IMR-90 (cell line): ENCODE data around the gene RYR2. TPM values are rescaled to one million over a fixed set of nuclear protein-coding genes. Genes with fewer than 3 reads are reported as not detected.

Source experiments
- ATAC-seq: fragments of 200-7000 bp; cut with Tn5 transposase; 2 replicates; pipeline ENCODE4 v1.9.1; 2020; ENCODE audit warnings: low read depth, mild to moderate bottlenecking, moderate library complexity
- BruUV-seq: library from RNA; stranded (reverse); fragments of 400-500 nt; replicated peaks from 2 replicates; lab custom pipeline; 2021; lab: Mats Ljungman, UMichigan
- CTCF ChIA-PET: fragments of 300-600 bp; formaldehyde crosslinking; extraction: SDS; loops from one replicate; lab custom pipeline; 2021; ENCODE audit warnings: antibody characterized with exemption; lab: Yijun Ruan, JAX
- POLR2A ChIA-PET: fragments of 300-600 bp; sonication (Branson Sonifier 250); formaldehyde crosslinking; loops from one replicate; lab custom pipeline; 2022; ENCODE audit warnings: antibody characterized with exemption; ENCODE audit not compliant: unreplicated experiment; lab: Charles Lee
- DNase-seq: peaks from one replicate; pipeline ENCODE4 v3.0.0; 2013
- H2AFZ ChIP-seq: replicated peaks from 2 replicates; pipeline ENCODE3; 2013; ENCODE audit warnings: low read length, mild to moderate bottlenecking; ENCODE audit not compliant: poor library complexity
- H2AK5ac ChIP-seq: 2 replicates; pipeline ENCODE4 v1.6.1; 2013; ENCODE audit warnings: low read depth, low read length, inconsistent platforms
- H2AK9ac ChIP-seq: replicated peaks from 2 replicates; pipeline ENCODE3; 2013; ENCODE audit warnings: mild to moderate bottlenecking, low read depth, low read length, moderate library complexity; ENCODE audit not compliant: poor library complexity
- H2BK120ac ChIP-seq: 2 replicates; pipeline ENCODE4 v1.6.1; 2013; ENCODE audit warnings: low read depth, low read length, inconsistent platforms
- H2BK15ac ChIP-seq: 3 replicates; pipeline ENCODE4 v1.6.1; 2013; ENCODE audit warnings: low read depth, low read length, inconsistent platforms
- H2BK20ac ChIP-seq: 2 replicates; pipeline ENCODE4 v1.6.1; 2013; ENCODE audit warnings: low read depth, mild to moderate bottlenecking, inconsistent platforms, low read length, moderate library complexity
- H2BK5ac ChIP-seq: 2 replicates; pipeline ENCODE4 v1.6.1; 2013; ENCODE audit warnings: mild to moderate bottlenecking, low read depth, low read length, inconsistent platforms; ENCODE audit not compliant: poor library complexity, severe bottlenecking
- H3K14ac ChIP-seq: replicated peaks from 2 replicates; pipeline ENCODE4 v1.6.1; 2013; ENCODE audit warnings: low read depth, low read length, inconsistent platforms
- H3K18ac ChIP-seq: 2 replicates; pipeline ENCODE4 v1.6.1; 2013; ENCODE audit warnings: low read depth, low read length, control low read depth
- H3K23ac ChIP-seq: 2 replicates; pipeline ENCODE4 v1.6.1; 2013; ENCODE audit warnings: low read depth, low read length, inconsistent platforms
- H3K27ac ChIP-seq: 2 replicates; pipeline ENCODE4 v1.5.1; 2013; ENCODE audit warnings: mild to moderate bottlenecking, control low read depth, low read length; ENCODE audit not compliant: insufficient read depth
- H3K27me3 ChIP-seq: 2 replicates; pipeline ENCODE4 v1.6.1; 2013; ENCODE audit warnings: low read length; ENCODE audit not compliant: control insufficient read depth, insufficient read depth
- H3K36me3 ChIP-seq: 2 replicates; pipeline ENCODE4 v1.6.1; 2013; ENCODE audit warnings: low read length, mixed read lengths; ENCODE audit not compliant: control insufficient read depth, insufficient read depth
- H3K4ac ChIP-seq: 2 replicates; pipeline ENCODE4 v1.6.1; 2013; ENCODE audit warnings: low read depth, low read length, inconsistent platforms
- H3K4me1 ChIP-seq: 2 replicates; pipeline ENCODE4 v1.6.1; 2013; ENCODE audit warnings: low read length, mixed read lengths; ENCODE audit not compliant: control insufficient read depth, insufficient read depth
- H3K4me2 ChIP-seq: 2 replicates; pipeline ENCODE4 v1.6.1; 2013; ENCODE audit warnings: low read depth, mild to moderate bottlenecking, control low read depth, low read length, moderate library complexity
- H3K4me3 ChIP-seq: 2 replicates; pipeline ENCODE4 v1.5.1; 2013; ENCODE audit warnings: low read depth, mild to moderate bottlenecking, control low read depth, low read length, moderate library complexity; ENCODE audit not compliant: insufficient read depth
- H3K56ac ChIP-seq: 2 replicates; pipeline ENCODE4 v1.6.1; 2013; ENCODE audit warnings: low read length, inconsistent platforms; ENCODE audit not compliant: insufficient read depth; ENCODE audit errors: extremely low read depth
- H3K79me1 ChIP-seq, 2 experiments: 2 replicates each; pipeline ENCODE4 v1.6.1; 2013; ENCODE audit warnings: low read length in 2 of 2, inconsistent platforms in 1 of 2, low read depth in 1 of 2
- H3K9ac ChIP-seq: 2 replicates; pipeline ENCODE4 v1.6.1; 2013; ENCODE audit warnings: low read depth, low read length, control low read depth
- H3K9me1 ChIP-seq: 2 replicates; pipeline ENCODE4 v1.6.1; 2013; ENCODE audit warnings: low read length, inconsistent platforms; ENCODE audit not compliant: insufficient read depth
- H3K9me3 ChIP-seq: 2 replicates; pipeline ENCODE4 v1.6.1; 2013; ENCODE audit warnings: low read length; ENCODE audit not compliant: control insufficient read depth, insufficient read depth
- H4K20me1 ChIP-seq: 2 replicates; pipeline ENCODE4 v1.6.1; 2013; ENCODE audit warnings: low read length, inconsistent platforms; ENCODE audit not compliant: insufficient read depth
- H4K5ac ChIP-seq: 2 replicates; pipeline ENCODE4 v1.6.1; 2013; ENCODE audit warnings: mild to moderate bottlenecking, low read depth, low read length, control low read depth
- H4K8ac ChIP-seq, 2 experiments: 2 replicates each; pipeline ENCODE4 v1.6.1; 2013; ENCODE audit warnings: low read depth in 2 of 2, low read length in 2 of 2, control low read depth in 1 of 2, inconsistent platforms in 1 of 2
- H4K91ac ChIP-seq: 2 replicates; pipeline ENCODE4 v1.6.1; 2013; ENCODE audit warnings: low read depth, low read length, inconsistent platforms; ENCODE audit not compliant: insufficient read depth
- BHLHE40 ChIP-seq: fragments of 150-350 bp; IDR thresholded peaks from 2 replicates; pipeline ENCODE4 v1.6.1; 2016; ENCODE audit warnings: mild to moderate bottlenecking, low read depth, low read length
- CEBPB ChIP-seq: IDR thresholded peaks from 2 replicates; pipeline ENCODE4 v1.6.1; 2012; ENCODE audit warnings: low read depth, low read length, improper control_type of control experiment
- CHD1 ChIP-seq: IDR thresholded peaks from 2 replicates; pipeline ENCODE4 v1.6.1; 2012; ENCODE audit warnings: low read depth, low read length, improper control_type of control experiment
- CTCF ChIP-seq: conservative IDR thresholded peaks from 2 replicates; pipeline ENCODE4 v1.5.1; 2012; ENCODE audit warnings: mild to moderate bottlenecking, low read depth, low read length, improper control_type of control experiment
- ELK1 ChIP-seq: fragments of 150-350 bp; IDR thresholded peaks from 2 replicates; pipeline ENCODE4 v1.6.1; 2016; ENCODE audit warnings: low read depth, mild to moderate bottlenecking, low read length, moderate library complexity, borderline replicate concordance
- FOS ChIP-seq: fragments of 150-350 bp; IDR thresholded peaks from 2 replicates; pipeline ENCODE4 v1.6.1; 2016; ENCODE audit warnings: low read depth, low read length
- MAFK ChIP-seq: IDR thresholded peaks from 2 replicates; pipeline ENCODE4 v1.6.1; 2012; ENCODE audit warnings: low read depth, low read length, improper control_type of control experiment
- MAZ ChIP-seq: IDR thresholded peaks from 2 replicates; pipeline ENCODE4 v1.6.1; 2012; ENCODE audit warnings: low read depth, mild to moderate bottlenecking, low read length, improper control_type of control experiment, moderate library complexity, borderline replicate concordance
- MXI1 ChIP-seq: IDR thresholded peaks from 2 replicates; pipeline ENCODE4 v1.6.1; 2012; ENCODE audit warnings: low read depth, mild to moderate bottlenecking, low read length, moderate library complexity, borderline replicate concordance
- NFE2L2 ChIP-seq: fragments of 150-350 bp; IDR thresholded peaks from 2 replicates; pipeline ENCODE4 v1.6.1; 2016; ENCODE audit warnings: low read depth, mild to moderate bottlenecking, low read length
- POLR2A ChIP-seq: IDR thresholded peaks from 2 replicates; pipeline ENCODE4 v1.6.1; 2012; ENCODE audit warnings: mild to moderate bottlenecking, low read depth, low read length
- RAD21 ChIP-seq: IDR thresholded peaks from 2 replicates; pipeline ENCODE4 v1.6.1; 2012; ENCODE audit warnings: low read length, improper control_type of control experiment
- RCOR1 ChIP-seq: IDR thresholded peaks from 2 replicates; pipeline ENCODE4 v1.6.1; 2012; ENCODE audit warnings: mild to moderate bottlenecking, low read length, improper control_type of control experiment; ENCODE audit not compliant: insufficient replicate concordance
- RFX5 ChIP-seq: IDR thresholded peaks from 2 replicates; pipeline ENCODE4 v1.8.0; 2012; ENCODE audit warnings: low read depth, mild to moderate bottlenecking, low read length, moderate library complexity
- SMC3 ChIP-seq: fragments of 150-350 bp; IDR thresholded peaks from 2 replicates; pipeline ENCODE4 v1.6.1; 2016; ENCODE audit warnings: low read depth, mild to moderate bottlenecking, antibody characterized with exemption, low read length, moderate library complexity
- USF2 ChIP-seq: fragments of 150-350 bp; IDR thresholded peaks from 2 replicates; pipeline ENCODE4 v1.6.1; 2017; ENCODE audit warnings: mild to moderate bottlenecking, antibody characterized with exemption, low read length, low read depth
- WGBS, 2 experiments: methylation state at CpG; one replicate each; pipeline versions ENCODE4 v1.1.5 to v1.1.7; 2013; ENCODE audit warnings: missing lambda C conversion rate in 2 of 2; ENCODE audit not compliant: insufficient read length in 1 of 2; ENCODE audit errors: extremely low coverage in 2 of 2; 5-methylcytosine and 5-hydroxymethylcytosine counted together
- dilution Hi-C: fragments of 300-500 bp; cut with HindIII; formaldehyde crosslinking; loops from one replicate; pipeline ENCODE4 v1.14.3; 2018; ENCODE audit warnings: low sequenced_read_pairs; ENCODE audit not compliant: unreplicated experiment
- in situ Hi-C: fragments of 300-500 bp; cut with MboI; formaldehyde crosslinking; loops from 3 replicates; pipeline ENCODE4 v1.14.3; 2019; ENCODE audit warnings: low sequenced_read_pairs, inconsistent platforms, mixed read lengths
- intact Hi-C: fragments of 100-400 bp; cut with micrococcal nuclease; formaldehyde crosslinking; loops from 2 replicates; pipeline ENCODE4 v1.10.0; 2022
- polyA plus RNA-seq, 3 experiments: library from polyadenylated mRNA; depleted of rRNA; stranded (reverse); fragments of >200 nt; gene quantifications; 2 replicates each; pipeline ENCODE4 v1.2.3, GENCODE V29; 2012; ENCODE audit warnings: low replicate concordance in 1 of 3
- total RNA-seq: library from RNA; depleted of rRNA; stranded (reverse); fragments of >200 nt; gene quantifications from 2 replicates; pipeline ENCODE4 v1.2.3, GENCODE V29; 2012

RYR2 gene
- total and polyA plus RNA-seq, 2 of the 4 experiments (the other 2 are of a cell fraction), result not detected

- no peak overlapping the region for H2BK15ac ChIP-seq
- BruUV-seq, result no TSS peak
- H3K4me2 ChIP-seq, result peak overlapping the region; percentile 23; the same call in 1 of the 2 replicates
- H2AK5ac ChIP-seq, result no peak overlapping the region
- intact Hi-C loops (loop anchor here (1.0 to 10.0 kb wide), 3 partner anchors 58 to 977 kb away; no protein-coding TSS in a partner anchor), in situ Hi-C loops (no loop called here), dilution Hi-C loops (no loop called here)
- no peak overlapping the region for H3K4me3 ChIP-seq
- H3K23ac ChIP-seq, result no peak overlapping the region
- H3K18ac ChIP-seq, result 0 out of 2 replicates have a peak overlapping the region, but pooled peaks have one; percentile 80
- WGBS, 2 experiments, result no CpG with 5 or more reads among the region's 3 CpGs
- no peak overlapping the region for H3K14ac ChIP-seq
- H3K9ac ChIP-seq, result no peak overlapping the region
- H3K4me1 ChIP-seq, result peaks cover 4% of the 10 kb centered on the region
- no peak overlapping the region for H2BK20ac ChIP-seq
- H2AFZ ChIP-seq, result no peak overlapping the region
- H4K5ac ChIP-seq, result no peak overlapping the region
- H3K27me3 ChIP-seq, result no peaks in the 10 kb centered on the region
- peak; percentile 92 for ATAC-seq
- H3K4ac ChIP-seq, result no peak overlapping the region
- H3K56ac ChIP-seq, result no peak overlapping the region
- no peak for TF ChIP-seq ELK1
- TF ChIP-seq CHD1, result no peak
- TF ChIP-seq CEBPB, result no peak
- TF ChIP-seq NFE2L2, result no peak
- peak; percentile 52 for TF ChIP-seq CTCF
- TF ChIP-seq MAZ, result no peak
- TF ChIP-seq MAFK, result 0 out of 2 replicates have a peak, but pooled peaks have one; percentile 1
- no peak for TF ChIP-seq BHLHE40
- no peak; the same call in 1 of the 2 replicates for TF ChIP-seq SMC3
- TF ChIP-seq RFX5, result no peak
- no peak for TF ChIP-seq FOS
- no peak for TF ChIP-seq POLR2A
- no peak for TF ChIP-seq USF2
- TF ChIP-seq MXI1, result no peak
- peak; percentile 53 for TF ChIP-seq RAD21
- TF ChIP-seq RCOR1, result no peak
- H3K9me1 ChIP-seq, result 0 out of 2 replicates have a peak, but pooled peaks cover 2% of the 10 kb centered on the region
- H2BK5ac ChIP-seq, result peak overlapping the region; percentile 56
- H4K91ac ChIP-seq, result no peak overlapping the region
- no peaks in the 10 kb centered on the region for H3K36me3 ChIP-seq
- POLR2A ChIA-PET, result no interaction called here
- no peak overlapping the region for H3K27ac ChIP-seq
- H3K79me1 ChIP-seq, result no peaks in the 10 kb centered on the region
- H2BK120ac ChIP-seq, result 0 out of 2 replicates have a peak overlapping the region, but pooled peaks have one; percentile 16
- DNase-seq, result peak; percentile 83
- H2AK9ac ChIP-seq, result no peak overlapping the region
- CTCF ChIA-PET, result interaction anchor here (1.2 to 1.4 kb wide), 2 partner anchors 122 to 129 kb away, joined by 4 to 7 read pairs; no protein-coding TSS in a partner anchor
- no peak overlapping the region for H4K8ac ChIP-seq
- no peaks in the 10 kb centered on the region for H4K20me1 ChIP-seq
- no peaks in the 10 kb centered on the region for H3K9me3 ChIP-seq
These were observed 636.0 kb downstream of the RYR2 start for GRCh38 chr1:237677979-237678378.
